ENCODE data around the gene BANF2. TPM values are rescaled to one million over a fixed set of nuclear protein-coding genes. Genes with fewer than 3 reads are reported as not detected.

The BANF2 gene
- total and polyA plus RNA-seq, 2 of the 8 experiments (the other 6 are each of a cell fraction or from before 2014, with no cell fraction given): not detected

GRCh38 chr20:17655865-17656479 lies 43.8 kb upstream of the BANF2 start:
- H4K91ac ChIP-seq (replicated peaks; ENCODE audit: insufficient read length, low read length): no peak overlapping the region
- no peak overlapping the region for H3K27ac ChIP-seq (ENCODE audit: low read depth, low read length)
- peaks cover 0 to 20% (median 10%) of the 10 kb centered on the region in 4 experiments; a peak in 5 of 8 replicates for H3K36me3 ChIP-seq (ENCODE audit: control insufficient read depth in 2 of 4, insufficient read depth in 4 of 4, low read length in 3 of 4)
- 57% methylated on average over 11 of the region's 11 CpGs; no CpG with 5 or more reads in 1 of the 2 experiments for WGBS, 2 experiments (ENCODE audit: extremely low coverage in 1 of 2, insufficient coverage in 1 of 2, insufficient read length in 1 of 2, insufficient replicate concordance in 2 of 2, low coverage in 1 of 2, low lambda C conversion rate in 2 of 2, missing lambda C conversion rate in 1 of 2)
- H4K5ac ChIP-seq (ENCODE audit: insufficient read length, low read depth, low read length): no peak overlapping the region
- H3K79me1 ChIP-seq (ENCODE audit: low read depth, low read length): peaks cover 24% of the 10 kb centered on the region
- peaks cover 2 to 11% of the 10 kb centered on the region in 2 experiments for H4K20me1 ChIP-seq (replicated peaks in 1 of 2; ENCODE audit: control insufficient read depth in 1 of 2, insufficient read depth in 2 of 2, low read length in 2 of 2)
- H3K4me3 ChIP-seq (ENCODE audit: extremely low read depth in 1 of 4, insufficient read depth in 2 of 4, low read depth in 3 of 4, low read length in 4 of 4): no peak overlapping the region
- H3K4ac ChIP-seq (replicated peaks; ENCODE audit: insufficient read length, low read depth, low read length): no peak overlapping the region
- no peak overlapping the region for H4K8ac ChIP-seq (ENCODE audit: extremely low read depth, insufficient read depth, low read length)
- H2AFZ ChIP-seq (ENCODE audit: low read length): no peak overlapping the region
- peaks cover 0 to 74% of the 10 kb centered on the region in 2 experiments; a peak in 3 of 4 replicates for H3K79me2 ChIP-seq (ENCODE audit: control insufficient read depth in 1 of 2, insufficient read depth in 2 of 2, low read length in 2 of 2)
- no peak overlapping the region for H2BK120ac ChIP-seq (replicated peaks; ENCODE audit: low read depth, low read length)
- H3K27me3 ChIP-seq (replicated peaks in 1 of 4; ENCODE audit: control insufficient read depth in 3 of 4, extremely low read depth in 1 of 4, insufficient read depth in 3 of 4, low read length in 3 of 4): no peaks in the 10 kb centered on the region
- peaks cover 6 to 13% of the 10 kb centered on the region in 2 experiments for H3K9me3 ChIP-seq (ENCODE audit: insufficient read depth in 2 of 2, low read depth in 1 of 2, low read length in 1 of 2)
- DNase-seq (ENCODE audit: low read depth in 1 of 2, low spot score in 2 of 2) (no peak), FAIRE-seq (no peak)
- H3K56ac ChIP-seq (replicated peaks; ENCODE audit: insufficient read length, low read depth, low read length): no peak overlapping the region
- H3K23ac ChIP-seq (ENCODE audit: insufficient read length): no peak overlapping the region
- H2BK15ac ChIP-seq (ENCODE audit: low read length): no peak overlapping the region
- H3K9ac ChIP-seq (replicated peaks in 1 of 4; ENCODE audit: extremely low read depth in 1 of 4, low read depth in 3 of 4, low read length in 3 of 4): no peak overlapping the region
- H2BK20ac ChIP-seq (ENCODE audit: low read length): no peak overlapping the region
- ChIA-PET CTCF (ENCODE audit: partially characterized antibody) (interaction anchor here (0.6 to 5.9 kb wide), 21 partner anchors 11 to 343 kb away, joined by 3 to 45 read pairs (median 4); partner anchors contain the start of gene RRBP1), POLR2A (ENCODE audit: partially characterized antibody) (interaction anchor here (0.6 to 1.8 kb wide), 2 partner anchors 10 to 125 kb away, joined by 5 read pairs; partner anchors contain the start of gene BFSP1)
- no peaks in the 10 kb centered on the region for H3K23me2 ChIP-seq (ENCODE audit: low read depth, low read length)
- H3K14ac ChIP-seq (ENCODE audit: insufficient read length): no peak overlapping the region
- no peak overlapping the region for H2AK5ac ChIP-seq (ENCODE audit: low read depth, low read length)
- TF ChIP-seq SRF (IDR thresholded peaks at IDR 0.05; ENCODE audit: low read depth, low read length): no peak
- TF ChIP-seq TAF1 (IDR thresholded peaks at IDR 0.05; ENCODE audit: low read depth, low read length): no peak
- no peak for TF ChIP-seq RXRA (IDR thresholded peaks at IDR 0.05; ENCODE audit: insufficient read depth, low read depth, low read length)
- no peak for TF ChIP-seq BRCA1 (IDR thresholded peaks at IDR 0.05; ENCODE audit: low read depth, low read length)
- TF ChIP-seq JUN (IDR thresholded peaks at IDR 0.05; ENCODE audit: low read depth, low read length): no peak
- peak; percentile 58; the same call in 1 of the 2 replicates for TF ChIP-seq MAFK (IDR thresholded peaks at IDR 0.05; ENCODE audit: low read depth, low read length)
- no peak for TF ChIP-seq SP4 (IDR thresholded peaks at IDR 0.05; ENCODE audit: low read length)
- peak; percentile 79; the same call in 1 of the 2 replicates for TF ChIP-seq BACH1 (IDR thresholded peaks at IDR 0.05; ENCODE audit: low read length)
- TF ChIP-seq POLR2AphosphoS5 (IDR thresholded peaks at IDR 0.05; ENCODE audit: low read depth, low read length): no peak
- TF ChIP-seq RBBP5 (IDR thresholded peaks at IDR 0.05; ENCODE audit: borderline replicate concordance, low read depth, low read length): no peak
- peak; percentile 43; the same call in 1 of the 2 replicates for TF ChIP-seq JUND (IDR thresholded peaks at IDR 0.05; ENCODE audit: low read length)
- no peak for TF ChIP-seq ATF3 (IDR thresholded peaks at IDR 0.05; ENCODE audit: insufficient read depth, low read depth, low read length)
- TF ChIP-seq SUZ12 (IDR thresholded peaks at IDR 0.05; ENCODE audit: low read length): no peak
- peak overlapping the region; percentile 75; the same call in 1 of the 2 replicates for H2BK12ac ChIP-seq (ENCODE audit: low read depth, low read length)
- peaks cover 6 to 9% (median 8%) of the 10 kb centered on the region in 4 experiments; a peak in 5 of 7 replicates for H3K4me1 ChIP-seq (replicated peaks in 1 of 4; ENCODE audit: control insufficient read depth in 3 of 4, insufficient read depth in 4 of 4, low read length in 3 of 4)
- no peak overlapping the region for H3K18ac ChIP-seq (ENCODE audit: extremely low read depth, low read length)
- H2BK5ac ChIP-seq (ENCODE audit: low read depth, low read length): 0 out of 2 replicates have a peak overlapping the region, but pooled peaks have one; percentile 49
- peak overlapping the region in 1 of 2 experiments; percentile 14; a peak in 1 of 4 replicates for H3K4me2 ChIP-seq (ENCODE audit: insufficient read depth in 1 of 2, low read depth in 2 of 2, low read length in 2 of 2)
